Measurements from ENCODE around the gene DPP4.
"Not testable (repeated sequence)": the region's sequence is repeated elsewhere in the genome, so short reads cannot be mapped to it uniquely, and the experiment has no call there.

The DPP4 gene

GRCh38 chr2:162053066-162053807 is 20.8 kb downstream of the DPP4 start:
- Histone ChIP-seq H3K4me2 (ENCODE audit: insufficient read depth, low read length) (no peak overlapping the region), H3K9me3 (ENCODE audit: insufficient read depth, low read length, severe bottlenecking) (peaks cover 4% of the 10 kb centered on the region), H3K79me2 (ENCODE audit: insufficient read depth, low read length) (peaks cover 100% of the 10 kb centered on the region), H4K20me1 (ENCODE audit: insufficient read depth, low read length) (peaks cover 13% of the 10 kb centered on the region), H3K36me3 (ENCODE audit: insufficient read depth, low read length) (peaks cover 77% of the 10 kb centered on the region), H3K9ac (ENCODE audit: low read depth, low read length) (no peak overlapping the region), H3K27me3 (ENCODE audit: insufficient read depth, low read length, poor library complexity) (no peaks in the 10 kb centered on the region), H2AFZ (ENCODE audit: low read depth, low read length) (no peak overlapping the region), H3K4me1 (ENCODE audit: insufficient read depth, low read length) (peaks cover 7% of the 10 kb centered on the region), H3K27ac (ENCODE audit: low read length) (no peak overlapping the region), H3K4me3 (ENCODE audit: low read depth in 1 of 2, low read length in 2 of 2) (no peak overlapping the region)
- ATAC-seq (ENCODE audit: insufficient read depth, low read depth) (0 out of 3 replicates have a peak, but pooled peaks have one; percentile 8), DNase-seq (no peak)
- TF ChIP-seq EZH2 (IDR thresholded peaks at IDR 0.05; ENCODE audit: borderline replicate concordance, low read depth, low read length, severe bottlenecking), result no peak

GRCh38 chr2:162050513-162050961 is 23.5 kb downstream of the DPP4 start:
- Histone ChIP-seq H3K4me2 (ENCODE audit: insufficient read depth, low read length) (no peak overlapping the region), H4K20me1 (ENCODE audit: insufficient read depth, low read length) (peaks cover 13% of the 10 kb centered on the region), H3K27me3 (ENCODE audit: insufficient read depth, low read length, poor library complexity) (no peaks in the 10 kb centered on the region), H3K4me1 (ENCODE audit: insufficient read depth, low read length) (no peaks in the 10 kb centered on the region), H3K4me3 (ENCODE audit: low read depth in 1 of 2, low read length in 2 of 2) (no peak overlapping the region), H3K9ac (ENCODE audit: low read depth, low read length) (no peak overlapping the region), H2AFZ (ENCODE audit: low read depth, low read length) (no peak overlapping the region), H3K36me3 (ENCODE audit: insufficient read depth, low read length) (peaks cover 68% of the 10 kb centered on the region), H3K27ac (ENCODE audit: low read length) (peak overlapping the region; percentile 39; the same call in 1 of the 2 replicates), H3K79me2 (ENCODE audit: insufficient read depth, low read length) (peaks cover 95% of the 10 kb centered on the region), H3K9me3 (ENCODE audit: insufficient read depth, low read length, severe bottlenecking) (no peaks in the 10 kb centered on the region)
- DNase-seq (no peak), ATAC-seq (ENCODE audit: insufficient read depth, low read depth) (no peak)
- TF ChIP-seq EZH2 (IDR thresholded peaks at IDR 0.05; ENCODE audit: borderline replicate concordance, low read depth, low read length, severe bottlenecking), result no peak
- no peak for TF ChIP-seq CTCF (IDR thresholded peaks at IDR 0.05; ENCODE audit: borderline replicate concordance, extremely low read depth, low read length, poor library complexity, severe bottlenecking)

- not testable (repeated sequence) for ATAC-seq (ENCODE audit: insufficient read depth, low read depth); H3K27me3 ChIP-seq (ENCODE audit: insufficient read depth, low read length, poor library complexity); H3K4me2 ChIP-seq (ENCODE audit: insufficient read depth, low read length); DNase-seq; H4K20me1 ChIP-seq (ENCODE audit: insufficient read depth, low read length); H2AFZ ChIP-seq (ENCODE audit: low read depth, low read length); H3K4me3 ChIP-seq (ENCODE audit: low read depth in 1 of 2, low read length in 2 of 2); H3K9me3 ChIP-seq (ENCODE audit: insufficient read depth, low read length, severe bottlenecking); H3K27ac ChIP-seq (ENCODE audit: low read length); H3K4me1 ChIP-seq (ENCODE audit: insufficient read depth, low read length); H3K9ac ChIP-seq (ENCODE audit: low read depth, low read length)
- H3K36me3 ChIP-seq (ENCODE audit: insufficient read depth, low read length), result peaks cover 68% of the 10 kb centered on the region
- H3K79me2 ChIP-seq (ENCODE audit: insufficient read depth, low read length), result peaks cover 82% of the 10 kb centered on the region
Observed at GRCh38 chr2:162049089-162049488, 24.9 kb downstream of the DPP4 start.

- peaks cover 76% of the 10 kb centered on the region for H3K36me3 ChIP-seq (ENCODE audit: insufficient read depth, low read length)
- no peak for DNase-seq
- H3K4me2 ChIP-seq (ENCODE audit: insufficient read depth, low read length), result no peak overlapping the region
- peaks cover 45% of the 10 kb centered on the region for H3K79me2 ChIP-seq (ENCODE audit: insufficient read depth, low read length)
- TF ChIP-seq EZH2 (IDR thresholded peaks at IDR 0.05; ENCODE audit: borderline replicate concordance, low read depth, low read length, severe bottlenecking) (no peak), CTCF (IDR thresholded peaks at IDR 0.05; ENCODE audit: borderline replicate concordance, extremely low read depth, low read length, poor library complexity, severe bottlenecking) (no peak)
- no peak for ATAC-seq (ENCODE audit: insufficient read depth, low read depth)
- no peak overlapping the region for H3K4me3 ChIP-seq (ENCODE audit: low read depth in 1 of 2, low read length in 2 of 2)
- no peaks in the 10 kb centered on the region for H3K4me1 ChIP-seq (ENCODE audit: insufficient read depth, low read length)
- no peaks in the 10 kb centered on the region for H4K20me1 ChIP-seq (ENCODE audit: insufficient read depth, low read length)
- H3K9me3 ChIP-seq (ENCODE audit: insufficient read depth, low read length, severe bottlenecking), result no peaks in the 10 kb centered on the region
- no peak overlapping the region for H2AFZ ChIP-seq (ENCODE audit: low read depth, low read length)
- H3K27ac ChIP-seq (ENCODE audit: low read length), result no peak overlapping the region
- no peak overlapping the region for H3K9ac ChIP-seq (ENCODE audit: low read depth, low read length)
- H3K27me3 ChIP-seq (ENCODE audit: insufficient read depth, low read length, poor library complexity), result no peaks in the 10 kb centered on the region
Observed at GRCh38 chr2:162044586-162044985, 29.4 kb downstream of the DPP4 start.

All from DND-41 (cell line).